Mammary epithelial cell (primary cell): ENCODE data around the gene KDM4C.

Experiments
- CTCF ChIP-seq, 2 donors: IDR thresholded peaks in 1 of 2; conservative IDR thresholded peaks in 1 of 2; 2 replicates each; pipeline ENCODE4 v1.5.1; 2011 to 2012; ENCODE audit warnings: inconsistent platforms in 2 of 2, low read length in 2 of 2, mild to moderate bottlenecking in 2 of 2, control low read depth in 1 of 2, low read depth in 1 of 2; ENCODE audit not compliant: insufficient read depth in 1 of 2; ENCODE audit errors: extremely low read depth in 1 of 2
- EZH2 ChIP-seq: IDR thresholded peaks from 2 replicates; pipeline ENCODE4 v1.6.1; 2012; ENCODE audit warnings: low read length, inconsistent platforms, borderline replicate concordance

- TF ChIP-seq CTCF (conservative IDR thresholded peaks at IDR 0.05 in 1 of 2, IDR thresholded peaks at IDR 0.05 in 1 of 2; ENCODE audit: extremely low read depth in 1 of 2, insufficient read depth in 1 of 2, low read depth in 1 of 2, low read length in 2 of 2) (no peak), EZH2 (no peak)
Observed at GRCh38 chr9:6870650-6871477, 113.1 kb downstream of the KDM4C start.
